ENCODE data around the gene PTRH1. TPM values are rescaled to one million over a fixed set of nuclear protein-coding genes. Genes with fewer than 3 reads are reported as not detected.

The PTRH1 gene
- total RNA-seq, 2 donors from 2014 or later, result 12.8 to 17.6 TPM

DNA sequence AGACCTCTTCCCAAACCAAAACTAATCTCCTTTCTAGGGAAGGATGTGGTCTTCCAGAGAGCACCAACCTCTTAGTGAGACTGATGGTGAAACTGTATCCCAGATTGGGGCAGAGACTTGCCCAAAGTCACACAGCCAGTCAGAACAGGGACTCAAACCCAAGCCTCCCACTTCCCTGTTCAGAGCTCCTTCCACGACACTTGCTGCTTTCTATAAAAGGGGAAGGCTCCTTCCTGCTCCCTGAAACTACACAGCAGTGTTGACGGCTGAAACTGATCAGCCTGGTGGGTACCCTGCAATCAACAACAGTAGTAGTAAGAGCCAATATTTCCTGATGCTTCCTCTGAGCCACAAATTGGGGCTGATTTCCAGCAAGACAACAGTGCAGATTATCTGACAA, 18.2 kb upstream of the PTRH1 start:
- no peaks in the 10 kb centered on the region for H3K27me3 Mint-ChIP-seq

DNA sequence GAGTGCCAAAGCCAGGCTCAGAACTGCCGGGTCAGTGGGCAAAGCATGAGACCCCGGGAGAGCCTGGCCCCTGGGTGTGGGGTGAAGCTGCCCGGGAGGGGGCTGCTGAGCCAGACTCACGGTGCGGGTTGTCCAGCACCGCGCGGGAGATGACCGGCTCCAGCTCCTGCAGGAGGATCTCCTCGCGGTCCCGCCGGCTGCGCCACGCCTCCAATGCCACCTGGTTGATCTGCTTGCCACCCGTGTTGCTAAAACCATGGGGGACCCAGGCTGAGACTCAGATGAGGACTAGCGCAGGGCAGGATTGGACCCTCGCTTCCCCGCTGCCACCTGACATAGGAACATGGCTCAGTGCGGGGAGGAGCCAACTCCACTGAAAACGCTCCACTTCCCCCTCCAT, 17.0 kb upstream of the PTRH1 start:
- Mint-ChIP-seq H3K4me1 (ENCODE audit: low read depth in 2 of 2) (peaks cover 19 to 22% of the 10 kb centered on the region in 2 donors), H3K27me3 (no peaks in the 10 kb centered on the region), H3K9me3 (no peaks in the 10 kb centered on the region), H3K27ac (no peak overlapping the region), H3K4me3 (no peak overlapping the region), H3K36me3 (no peaks in the 10 kb centered on the region)
- ATAC-seq (no peak), DNase-seq (ENCODE audit: low spot score) (no peak)

More for the DNA sequence above, 18.2 kb upstream of the PTRH1 start:
- Mint-ChIP-seq H3K27ac (peak overlapping the region; percentile 41 to 85), H3K4me1 (ENCODE audit: low read depth in 2 of 2) (peaks cover 19 to 22% of the 10 kb centered on the region in 2 donors), H3K9me3 (no peaks in the 10 kb centered on the region), H3K36me3 (no peaks in the 10 kb centered on the region), H3K4me3 (peak overlapping the region; percentile 57)
- DNase-seq (ENCODE audit: low spot score) (no peak), ATAC-seq (no peak)

DNA sequence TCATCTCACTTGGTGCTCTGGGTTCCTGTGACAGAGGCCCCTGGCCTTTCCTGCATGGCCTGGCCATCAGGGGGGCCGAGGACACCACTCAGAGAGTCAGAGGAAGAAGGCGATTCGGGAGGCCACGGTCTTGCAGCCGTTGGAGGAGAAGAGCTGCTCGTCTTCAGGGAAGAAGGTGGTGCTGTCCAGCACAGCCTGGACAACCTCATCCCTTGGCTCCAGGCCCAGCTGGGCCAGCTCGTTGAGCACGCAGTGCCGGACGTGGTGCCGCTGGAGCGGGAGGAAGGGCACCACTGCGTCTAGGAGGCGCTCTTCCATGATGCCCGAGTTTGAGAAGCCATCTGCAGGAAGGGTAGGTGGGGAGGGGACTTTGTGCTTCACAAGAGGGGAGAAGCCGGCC, 16.5 kb upstream of the PTRH1 start:
- Mint-ChIP-seq H3K4me1 (ENCODE audit: low read depth in 2 of 2) (peaks cover 19 to 22% of the 10 kb centered on the region in 2 donors), H3K36me3 (no peaks in the 10 kb centered on the region), H3K27me3 (no peaks in the 10 kb centered on the region), H3K4me3 (no peak overlapping the region), H3K27ac (no peak overlapping the region), H3K9me3 (no peaks in the 10 kb centered on the region)
- ATAC-seq (no peak), DNase-seq (ENCODE audit: low spot score) (no peak)

DNA sequence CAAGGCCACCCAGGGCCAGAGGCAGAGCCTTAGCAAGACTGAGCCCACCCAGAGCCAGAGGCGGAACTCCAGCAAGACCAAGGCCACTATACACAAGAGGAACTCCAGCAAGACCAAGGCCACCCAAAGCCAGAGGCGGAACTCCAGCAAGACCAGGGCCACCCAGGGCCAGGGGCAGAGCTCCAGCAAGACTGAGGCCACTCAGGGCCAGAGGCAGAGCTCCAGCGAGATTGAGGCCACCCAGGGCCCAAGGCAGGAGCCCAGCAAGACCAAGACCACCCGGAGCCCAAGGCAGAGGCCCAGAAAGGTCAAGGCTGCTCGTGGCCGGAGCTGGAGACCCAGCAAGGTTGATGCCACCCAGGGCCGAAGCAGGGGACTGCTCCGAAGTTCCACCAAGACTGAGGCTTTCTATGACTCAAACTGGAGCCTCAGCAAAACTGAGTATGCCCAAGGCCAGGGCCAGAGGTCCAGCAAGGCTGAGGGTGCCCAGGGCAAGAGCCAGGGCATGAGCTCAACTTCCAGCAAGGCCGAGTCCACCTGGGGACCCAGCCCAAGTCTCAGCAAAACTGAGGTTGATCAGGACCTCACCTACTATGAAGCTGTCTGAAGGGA, 15.4 kb upstream of the PTRH1 start:
- H3K27ac Mint-ChIP-seq, result no peak overlapping the region
- no peak overlapping the region for H3K4me3 Mint-ChIP-seq
- peaks cover 13 to 19% of the 10 kb centered on the region in 2 donors for H3K4me1 Mint-ChIP-seq (ENCODE audit: low read depth in 2 of 2)
- H3K36me3 Mint-ChIP-seq, result no peaks in the 10 kb centered on the region
- H3K9me3 Mint-ChIP-seq, result no peaks in the 10 kb centered on the region
- DNase-seq (ENCODE audit: low spot score), result no peak
- no peak for ATAC-seq
- no peaks in the 10 kb centered on the region for H3K27me3 Mint-ChIP-seq

DNA sequence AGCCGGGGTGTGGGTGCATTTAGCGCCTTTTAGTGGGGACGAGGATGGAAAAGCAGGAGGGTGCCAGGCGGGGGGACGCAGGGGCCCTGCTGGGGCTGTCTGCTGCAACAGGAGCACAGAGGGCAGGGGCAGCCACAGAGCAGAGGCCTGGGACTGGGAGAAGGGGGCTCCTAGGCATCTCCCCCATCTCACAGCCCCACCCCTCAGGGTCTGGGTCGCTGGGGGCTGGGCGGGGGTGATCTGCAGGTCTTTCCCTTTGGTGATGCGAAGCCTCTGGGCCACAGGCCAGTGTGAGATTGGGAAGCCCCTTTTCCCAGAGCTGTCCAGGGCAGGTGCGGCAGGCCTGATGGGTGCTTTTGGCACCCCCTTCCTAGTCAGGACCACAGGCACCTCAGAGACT, 14.8 kb upstream of the PTRH1 start:
- H3K27ac Mint-ChIP-seq, result no peak overlapping the region
- H3K9me3 Mint-ChIP-seq, result no peaks in the 10 kb centered on the region
- H3K4me3 Mint-ChIP-seq, result no peak overlapping the region
- no peak for DNase-seq (ENCODE audit: low spot score)
- H3K36me3 Mint-ChIP-seq, result no peaks in the 10 kb centered on the region
- H3K27me3 Mint-ChIP-seq, result no peaks in the 10 kb centered on the region
- no peak for ATAC-seq
- H3K4me1 Mint-ChIP-seq (ENCODE audit: low read depth in 2 of 2), result peaks cover 9 to 14% of the 10 kb centered on the region in 2 donors

DNA sequence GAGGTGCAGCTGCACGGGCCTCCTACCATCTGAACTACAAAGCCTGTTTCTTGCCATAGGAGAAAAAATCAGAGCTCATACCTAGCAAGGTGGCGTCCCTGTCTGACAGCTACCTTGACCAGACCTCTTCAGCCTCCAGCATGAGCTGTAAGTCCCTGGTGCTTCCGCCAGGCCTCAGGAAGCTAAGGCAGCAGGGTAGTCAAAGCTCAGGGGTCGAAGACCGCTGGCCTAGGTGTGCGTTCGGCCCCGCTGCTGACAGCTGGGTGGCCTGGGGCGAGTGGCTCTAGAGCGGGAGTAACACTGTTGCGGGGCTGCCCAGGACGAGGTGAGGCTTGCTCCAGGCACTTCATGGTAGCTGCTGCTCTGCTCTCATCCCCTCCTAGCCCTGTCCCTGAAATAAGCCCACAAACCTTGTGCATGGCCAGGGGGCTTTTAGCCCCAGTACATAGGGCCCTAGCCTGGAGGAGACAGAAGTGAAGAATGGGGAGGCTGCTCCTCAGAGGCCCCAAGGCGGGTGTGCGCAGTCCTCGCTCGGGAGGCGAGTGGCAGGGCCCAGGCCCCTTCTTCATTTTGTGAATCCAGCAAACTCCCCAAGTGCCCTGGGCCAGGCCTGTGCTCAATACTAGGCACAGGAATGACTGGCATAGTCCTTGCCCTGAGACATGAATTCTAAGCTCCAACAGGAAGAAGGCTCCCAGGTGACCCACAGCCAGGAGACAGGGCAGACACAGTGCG, 14.2 kb upstream of the PTRH1 start:
- Mint-ChIP-seq H3K4me3 (no peak overlapping the region), H3K27me3 (no peaks in the 10 kb centered on the region), H3K36me3 (no peaks in the 10 kb centered on the region), H3K4me1 (ENCODE audit: low read depth in 2 of 2) (peaks cover 7 to 13% of the 10 kb centered on the region in 2 donors), H3K27ac (no peak overlapping the region), H3K9me3 (no peaks in the 10 kb centered on the region)
- DNase-seq (ENCODE audit: low spot score) (no peak), ATAC-seq (no peak)

DNA sequence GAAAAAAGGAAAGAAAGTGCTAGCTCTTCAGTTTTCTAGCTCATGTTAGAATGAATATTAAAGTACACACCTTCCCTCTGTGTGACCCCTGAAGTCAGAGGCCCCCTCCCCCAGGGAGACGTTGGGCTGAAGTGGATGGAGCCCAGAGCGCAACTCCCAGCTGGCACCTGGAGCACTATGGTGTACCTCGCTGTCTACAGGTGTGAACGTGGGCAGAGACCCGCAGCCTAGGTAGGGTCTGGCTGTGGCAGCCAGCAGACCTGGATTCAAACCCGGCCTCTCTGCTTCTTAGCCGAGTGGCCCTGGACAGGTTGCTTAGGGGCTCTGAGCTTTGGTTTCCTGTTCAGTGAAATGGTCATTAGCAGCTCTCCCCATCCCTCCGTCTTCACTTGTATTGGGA, 13.3 kb upstream of the PTRH1 start:
- Mint-ChIP-seq H3K36me3 (no peaks in the 10 kb centered on the region), H3K27me3 (no peaks in the 10 kb centered on the region), H3K4me3 (no peak overlapping the region), H3K9me3 (no peaks in the 10 kb centered on the region), H3K4me1 (ENCODE audit: low read depth in 2 of 2) (peaks cover 4 to 8% of the 10 kb centered on the region in 2 donors), H3K27ac (no peak overlapping the region)
- no peak for DNase-seq (ENCODE audit: low spot score)
- ATAC-seq, result no peak

DNA sequence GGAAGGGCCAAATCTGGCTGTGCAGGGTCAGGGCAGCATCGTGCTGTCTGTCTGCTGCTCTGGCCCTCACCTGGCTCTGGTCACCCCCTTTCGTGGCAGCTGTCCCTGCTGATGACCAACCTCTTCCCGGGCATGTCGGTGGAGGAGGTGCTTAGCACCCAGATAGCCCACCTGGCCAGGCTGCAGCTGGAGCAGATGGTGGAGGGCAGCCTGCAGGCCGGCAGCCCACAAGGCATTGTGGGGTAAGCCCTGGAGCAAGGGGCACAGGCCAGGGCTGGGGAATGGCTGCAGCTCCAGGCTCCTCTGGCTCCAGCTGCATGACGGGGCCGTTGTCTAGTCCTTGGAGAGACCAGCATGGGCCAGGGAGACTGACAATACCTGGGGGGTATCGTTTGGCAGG, 11.4 kb upstream of the PTRH1 start:
- Mint-ChIP-seq H3K36me3 (no peaks in the 10 kb centered on the region), H3K9me3 (no peaks in the 10 kb centered on the region), H3K4me1 (ENCODE audit: low read depth in 2 of 2) (no peaks in the 10 kb centered on the region), H3K4me3 (no peak overlapping the region), H3K27ac (no peak overlapping the region), H3K27me3 (no peaks in the 10 kb centered on the region)
- DNase-seq (ENCODE audit: low spot score) (no peak), ATAC-seq (no peak)

DNA sequence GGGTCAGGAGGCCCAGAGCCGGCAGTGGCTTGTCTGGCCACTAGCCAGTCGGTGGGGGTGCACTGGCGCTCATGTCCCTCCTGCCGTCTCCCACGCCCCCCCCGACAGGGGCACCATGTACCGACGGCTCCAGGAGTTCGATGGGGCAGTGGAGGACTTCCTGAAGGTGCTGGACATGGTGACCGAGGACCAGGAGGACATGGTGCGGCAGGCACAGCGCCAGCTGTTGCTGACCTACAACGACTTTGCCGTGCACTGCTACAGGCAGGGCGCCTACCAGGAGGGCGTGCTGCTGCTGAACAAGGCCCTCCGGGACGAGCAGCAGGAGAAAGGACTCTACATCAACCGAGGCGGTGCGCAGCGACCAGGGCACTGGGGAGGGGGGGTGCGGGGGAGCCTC, 8.5 kb upstream of the PTRH1 start:
- Mint-ChIP-seq H3K27ac (no peak overlapping the region), H3K4me1 (ENCODE audit: low read depth in 2 of 2) (peaks cover 17 to 19% of the 10 kb centered on the region in 2 donors), H3K27me3 (no peaks in the 10 kb centered on the region), H3K36me3 (no peaks in the 10 kb centered on the region), H3K9me3 (no peaks in the 10 kb centered on the region), H3K4me3 (no peak overlapping the region)
- ATAC-seq, result no peak
- DNase-seq (ENCODE audit: low spot score), result no peak

DNA sequence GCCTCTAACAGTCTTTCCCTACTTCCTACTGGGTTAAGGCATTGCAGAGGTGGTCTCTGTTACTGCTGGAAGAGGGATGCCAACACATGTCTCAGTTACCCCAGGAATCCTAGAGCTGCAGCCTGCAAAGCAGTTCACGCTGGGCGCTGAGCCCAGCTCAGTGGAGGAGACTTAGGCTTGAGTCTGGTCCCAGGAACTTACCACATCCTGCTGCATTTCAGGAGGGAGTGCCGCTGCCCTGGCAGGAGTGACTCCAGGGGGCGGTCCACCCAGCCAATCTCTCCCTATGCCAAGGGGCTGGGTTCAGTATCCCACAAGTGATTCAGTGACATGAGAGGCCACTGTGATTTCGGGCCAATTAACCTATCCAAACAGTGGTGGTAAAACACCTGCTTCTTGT, 8.0 kb upstream of the PTRH1 start:
- Mint-ChIP-seq H3K9me3 (no peaks in the 10 kb centered on the region), H3K4me1 (ENCODE audit: low read depth in 2 of 2) (peaks cover 17 to 19% of the 10 kb centered on the region in 2 donors), H3K27me3 (no peaks in the 10 kb centered on the region), H3K27ac (no peak overlapping the region), H3K4me3 (no peak overlapping the region), H3K36me3 (no peaks in the 10 kb centered on the region)
- DNase-seq (ENCODE audit: low spot score) (no peak), ATAC-seq (no peak)

DNA sequence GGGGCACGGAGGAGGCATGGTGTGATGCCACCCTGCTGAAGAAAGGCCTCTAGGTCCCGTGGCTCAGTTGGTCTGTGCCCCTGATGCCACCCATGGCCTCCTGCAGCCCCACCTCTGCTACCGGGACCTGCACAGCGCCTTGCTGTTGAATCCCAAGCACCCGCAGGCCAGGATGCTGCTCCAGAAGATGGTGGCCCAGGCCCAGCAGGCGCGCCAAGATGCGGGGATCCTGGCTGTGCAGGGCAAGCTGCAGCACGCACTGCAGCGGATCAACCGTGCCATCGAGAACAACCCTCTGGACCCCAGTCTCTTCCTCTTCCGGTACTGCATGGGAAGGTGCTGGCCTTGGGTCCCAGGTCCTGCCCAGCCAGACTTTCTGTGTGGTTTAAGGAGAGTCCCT, 7.5 kb upstream of the PTRH1 start:
- DNase-seq (ENCODE audit: low spot score), result no peak
- Mint-ChIP-seq H3K4me1 (ENCODE audit: low read depth in 2 of 2) (peaks cover 17 to 19% of the 10 kb centered on the region in 2 donors), H3K27me3 (no peaks in the 10 kb centered on the region), H3K4me3 (no peak overlapping the region), H3K9me3 (no peaks in the 10 kb centered on the region), H3K36me3 (no peaks in the 10 kb centered on the region), H3K27ac (no peak overlapping the region)
- no peak for ATAC-seq

DNA sequence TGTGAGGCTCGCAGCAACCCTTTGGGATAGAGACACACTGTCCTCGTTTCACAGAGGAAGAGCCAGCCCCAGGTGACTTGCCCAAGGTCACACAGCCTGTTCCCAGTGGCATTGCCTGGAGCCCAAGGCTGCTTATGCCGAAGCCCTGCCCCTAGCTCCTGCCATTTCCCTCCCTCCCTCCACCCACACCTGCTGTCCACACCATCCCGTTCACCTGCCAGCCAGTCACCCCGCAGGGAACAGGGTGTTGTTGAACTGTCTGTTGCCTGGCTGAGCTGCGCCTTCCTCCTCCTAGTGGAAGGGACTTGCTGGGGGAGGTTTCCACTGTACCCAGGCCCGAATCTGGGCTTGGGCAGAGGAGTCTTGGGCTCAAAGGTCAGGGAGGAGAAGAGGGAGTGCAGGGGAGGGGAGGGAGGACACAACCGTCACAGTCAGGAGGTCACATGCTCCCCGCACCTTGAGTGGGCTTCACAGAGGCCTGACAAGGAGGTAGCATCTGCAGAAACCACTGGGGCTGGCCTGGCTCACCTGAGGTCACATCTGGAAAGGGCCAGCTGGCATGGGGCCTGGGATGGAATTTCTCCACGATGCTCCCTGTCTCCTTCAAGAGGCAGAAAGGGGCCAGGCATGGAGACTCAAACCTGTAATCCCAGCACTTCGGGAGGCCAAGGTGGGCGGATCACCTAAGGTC, 6.7 kb upstream of the PTRH1 start:
- Mint-ChIP-seq H3K4me1 (ENCODE audit: low read depth in 2 of 2) (peaks cover 17 to 19% of the 10 kb centered on the region in 2 donors), H3K27ac (no peak overlapping the region), H3K27me3 (no peaks in the 10 kb centered on the region), H3K36me3 (no peaks in the 10 kb centered on the region), H3K9me3 (no peaks in the 10 kb centered on the region), H3K4me3 (no peak overlapping the region)
- DNase-seq (ENCODE audit: low spot score), result no peak
- ATAC-seq, result no peak

DNA sequence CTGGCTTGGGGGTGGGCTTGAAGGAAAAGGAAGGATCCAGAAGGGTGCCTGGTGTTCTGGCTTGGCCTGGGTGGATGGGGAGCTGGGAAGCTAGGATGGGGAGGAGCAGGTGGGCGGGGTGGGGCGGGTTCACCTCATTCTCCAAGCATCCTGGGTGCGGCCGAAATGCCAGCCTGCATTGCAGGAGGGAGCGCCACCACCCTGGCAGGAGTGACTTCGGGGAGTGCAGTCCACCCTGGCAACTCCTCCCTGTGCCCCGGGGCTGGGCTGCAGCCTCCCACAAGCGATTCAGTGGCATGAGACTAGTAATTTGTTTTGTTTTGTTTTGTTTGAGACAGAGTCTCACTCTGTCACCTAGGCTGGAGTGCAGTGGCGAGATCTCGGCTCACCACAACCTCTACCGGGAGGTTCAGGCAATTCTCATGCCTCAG, 5.9 kb upstream of the PTRH1 start:
- Mint-ChIP-seq H3K9me3 (no peaks in the 10 kb centered on the region), H3K27ac (peak overlapping the region; percentile 56 to 80), H3K4me1 (ENCODE audit: low read depth in 2 of 2) (peaks cover 17 to 19% of the 10 kb centered on the region in 2 donors), H3K4me3 (peak overlapping the region; percentile 75), H3K27me3 (no peaks in the 10 kb centered on the region), H3K36me3 (no peaks in the 10 kb centered on the region)
- no peak for ATAC-seq
- DNase-seq (ENCODE audit: low spot score), result no peak

DNA sequence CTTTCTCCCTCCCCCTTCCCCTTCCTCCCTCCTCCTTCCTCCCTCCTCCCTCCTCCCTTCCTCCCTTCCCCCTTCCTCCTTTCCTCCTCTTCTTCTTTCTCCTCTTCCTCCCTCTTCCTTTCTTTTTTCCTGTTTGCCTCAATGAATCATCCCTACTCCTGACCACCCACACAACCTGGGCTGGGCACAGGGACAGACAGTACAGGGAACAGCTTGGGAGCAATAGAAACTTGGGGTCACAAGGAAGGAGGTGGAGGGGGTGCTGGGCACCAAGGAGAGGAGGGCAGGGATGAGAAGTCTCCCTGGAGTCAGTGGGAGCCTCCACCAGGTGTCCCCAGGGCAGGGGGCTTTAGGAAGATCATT, 5.4 kb upstream of the PTRH1 start:
- DNase-seq (ENCODE audit: low spot score), result no peak

More for the DNA sequence above, 5.4 kb upstream of the PTRH1 start:
- H3K27ac Mint-ChIP-seq, result peak overlapping the region; percentile 56 to 80
- H3K4me1 Mint-ChIP-seq (ENCODE audit: low read depth in 2 of 2), result peaks cover 21 to 22% of the 10 kb centered on the region in 2 donors
- peak overlapping the region; percentile 75 for H3K4me3 Mint-ChIP-seq
- H3K9me3 Mint-ChIP-seq, result no peaks in the 10 kb centered on the region
- ATAC-seq, result no peak
- no peaks in the 10 kb centered on the region for H3K36me3 Mint-ChIP-seq
- H3K27me3 Mint-ChIP-seq, result no peaks in the 10 kb centered on the region

Data from natural killer cell treated with Interleukin-12 subunit alpha and Interleukin-12 subunit beta and Interleukin-15 and Interleukin-18, amount 100 ng/mL, for 72 hours (primary cell).